Effector memory CD8-positive, alpha-beta T cell (primary cell): Measurements from ENCODE around the gene OR1F1.

Source experiments
- ATAC-seq: fragments of 150-1000 bp; cut with Tn5 transposase; replicated peaks from 2 replicates; pipeline ENCODE4 v1.10.0; 2021; ENCODE audit warnings: mild to moderate bottlenecking, moderate library complexity
- DNase-seq, 3 experiments: peaks; one replicate each; pipeline ENCODE4 v3.0.0; 2021
- H3K27ac Mint-ChIP-seq, 2 donors: one replicate each; pipeline ENCODE4 v1.8.0; 2022; ENCODE audit warnings: mild to moderate bottlenecking in 2 of 2, mixed read lengths in 2 of 2, moderate library complexity in 2 of 2
- H3K27me3 Mint-ChIP-seq, 2 donors: one replicate each; pipeline ENCODE4 v1.8.0; 2022; ENCODE audit warnings: mixed read lengths in 2 of 2
- H3K36me3 Mint-ChIP-seq: one replicate; pipeline ENCODE4 v1.8.0; 2022; ENCODE audit warnings: mild to moderate bottlenecking, moderate library complexity, mixed read lengths; ENCODE audit not compliant: insufficient read depth
- H3K4me1 Mint-ChIP-seq, 2 donors: one replicate each; pipeline ENCODE4 v1.8.0; 2022; ENCODE audit warnings: low read depth in 2 of 2, mixed read lengths in 2 of 2
- H3K4me3 Mint-ChIP-seq, 2 donors: one replicate each; pipeline ENCODE4 v1.8.0; 2022; ENCODE audit warnings: mild to moderate bottlenecking in 2 of 2, mixed read lengths in 2 of 2, moderate library complexity in 2 of 2
- H3K9me3 Mint-ChIP-seq, 2 donors: one replicate each; pipeline ENCODE4 v1.8.0; 2022; ENCODE audit warnings: mixed read lengths in 2 of 2

The OR1F1 gene

DNA sequence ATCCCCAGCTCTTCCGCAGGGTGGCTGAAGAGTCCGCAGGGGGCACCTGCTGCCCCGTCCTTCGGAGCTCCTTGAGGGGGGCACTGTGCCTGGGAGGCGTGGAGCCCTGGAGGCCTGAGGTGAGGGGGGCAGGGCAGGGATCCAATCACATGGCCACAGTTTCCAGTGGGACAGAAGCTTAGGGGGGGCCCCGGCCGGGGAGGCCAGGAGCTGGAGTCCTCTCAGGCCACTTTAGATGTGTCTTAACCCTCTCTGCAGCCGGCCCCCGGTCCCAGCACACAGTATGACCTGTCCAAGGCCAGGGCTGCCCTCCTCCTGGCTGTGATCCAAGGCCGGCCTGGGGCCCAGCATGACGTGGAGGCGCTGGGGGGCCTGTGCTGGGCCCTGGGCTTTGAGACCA lies 42.3 kb upstream of the OR1F1 start:
- Mint-ChIP-seq H3K27ac (no peak overlapping the region), H3K4me3 (no peak overlapping the region), H3K9me3 (no peaks in the 10 kb centered on the region), H3K27me3 (no peaks in the 10 kb centered on the region), H3K36me3 (peaks cover 35% of the 10 kb centered on the region), H3K4me1 (peaks cover 6 to 19% of the 10 kb centered on the region in 2 donors)
- ATAC-seq = no peak
- no peak for DNase-seq

DNA sequence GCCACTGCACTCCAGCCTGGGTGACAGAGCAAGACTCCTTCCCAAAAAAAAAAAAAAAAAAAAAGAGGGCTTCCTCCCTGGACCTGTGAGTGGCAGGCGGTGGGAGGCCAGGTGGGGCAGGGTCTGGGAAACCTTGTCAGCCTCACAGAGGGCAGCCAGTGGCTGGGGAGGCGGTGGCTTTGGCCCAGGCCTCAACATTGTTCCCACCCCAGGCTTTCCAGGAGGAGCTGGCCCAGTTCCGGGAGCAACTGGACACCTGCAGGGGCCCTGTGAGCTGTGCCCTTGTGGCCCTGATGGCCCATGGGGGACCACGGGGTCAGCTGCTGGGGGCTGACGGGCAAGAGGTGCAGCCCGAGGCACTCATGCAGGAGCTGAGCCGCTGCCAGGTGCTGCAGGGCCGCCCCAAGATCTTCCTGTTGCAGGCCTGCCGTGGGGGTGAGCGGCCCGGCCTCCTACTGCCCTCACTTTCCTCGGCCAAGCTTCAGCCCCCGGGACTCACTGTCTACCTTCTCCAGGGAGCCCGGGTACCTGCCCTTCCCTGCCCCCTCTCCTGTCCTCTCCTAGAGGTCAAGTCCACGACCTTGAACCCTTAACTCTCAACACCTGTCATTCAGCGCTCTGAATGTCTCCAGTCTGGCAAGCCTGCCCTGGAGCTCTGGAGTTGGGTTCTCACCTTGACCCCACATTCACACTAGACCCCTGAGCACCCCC lies 40.8 kb upstream of the OR1F1 start:
- ATAC-seq = no peak
- Mint-ChIP-seq H3K9me3 (no peaks in the 10 kb centered on the region), H3K27ac (peak overlapping the region; percentile 59 to 84), H3K4me1 (peaks cover 13 to 27% of the 10 kb centered on the region in 2 donors), H3K27me3 (no peaks in the 10 kb centered on the region), H3K4me3 (no peak overlapping the region), H3K36me3 (peaks cover 43% of the 10 kb centered on the region)
- no peak for DNase-seq

DNA sequence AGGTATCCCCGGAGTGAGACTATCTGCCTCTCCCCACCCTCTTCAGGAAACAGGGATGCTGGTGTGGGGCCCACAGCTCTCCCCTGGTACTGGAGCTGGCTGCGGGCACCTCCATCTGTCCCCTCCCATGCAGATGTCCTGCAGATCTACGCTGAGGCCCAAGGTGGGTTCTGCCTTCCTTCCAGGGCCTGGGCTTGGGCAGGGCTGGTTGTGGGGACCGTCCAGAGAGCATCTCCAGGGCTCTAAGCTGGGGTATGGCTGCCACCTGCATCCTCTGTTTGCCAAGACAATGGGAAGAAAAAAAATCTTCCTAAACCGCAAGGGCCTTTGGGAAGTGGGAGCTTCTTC lies 40.3 kb upstream of the OR1F1 start:
- Mint-ChIP-seq H3K9me3 (peaks cover 0 to 2% of the 10 kb centered on the region in 2 donors), H3K4me1 (peaks cover 19 to 28% of the 10 kb centered on the region in 2 donors), H3K27ac (peak overlapping the region; percentile 59 to 84), H3K36me3 (peaks cover 43% of the 10 kb centered on the region), H3K4me3 (no peak overlapping the region), H3K27me3 (no peaks in the 10 kb centered on the region)
- DNase-seq = no peak
- no peak for ATAC-seq

DNA sequence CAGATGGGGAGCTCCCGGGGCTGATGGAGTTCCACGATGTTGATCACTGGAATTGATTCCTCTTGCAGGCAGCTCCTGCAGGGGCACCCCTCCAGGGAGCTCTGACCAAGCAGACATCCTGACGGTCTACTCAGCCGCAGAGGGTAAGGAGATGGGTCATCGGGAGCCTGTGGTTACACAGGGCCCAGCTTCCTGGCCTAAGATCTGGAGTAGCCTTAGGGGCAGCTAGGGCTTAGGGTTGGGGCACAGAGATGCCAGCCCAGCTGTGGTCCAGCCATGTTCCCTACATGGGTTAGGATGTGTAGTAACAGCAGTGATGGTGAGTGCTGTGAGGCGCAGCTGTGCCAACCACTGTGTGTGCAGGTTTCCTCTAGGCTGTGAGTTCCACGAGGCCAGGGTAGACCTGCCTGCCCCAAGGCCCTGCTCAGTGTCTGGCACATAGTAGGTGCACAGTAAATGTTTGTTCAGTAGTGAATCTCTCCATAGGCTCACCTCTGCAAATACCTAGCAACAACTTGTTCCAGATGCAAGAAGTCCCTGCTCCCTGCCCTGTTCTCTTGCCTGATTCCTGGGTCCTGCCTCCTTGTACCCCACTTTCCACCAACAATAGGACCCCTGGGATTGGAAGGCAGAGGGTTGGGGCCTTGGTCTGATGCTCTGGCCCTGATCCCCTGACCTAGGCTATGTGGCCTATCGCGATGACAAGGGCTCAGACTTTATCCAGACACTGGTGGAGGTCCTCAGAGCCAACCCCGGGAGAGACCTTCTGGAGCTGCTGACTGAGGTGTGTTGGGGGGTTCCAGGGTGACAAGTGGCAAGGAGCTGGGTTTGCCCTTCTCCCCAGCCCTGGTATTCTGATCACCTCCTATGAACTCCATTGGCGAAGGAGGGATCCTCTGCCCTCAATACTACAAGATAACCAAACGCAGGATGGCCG lies 39.5 kb upstream of the OR1F1 start:
- Mint-ChIP-seq H3K36me3 (peaks cover 46% of the 10 kb centered on the region), H3K27ac (peak overlapping the region; percentile 49 to 100), H3K27me3 (no peaks in the 10 kb centered on the region), H3K4me1 (peaks cover 20 to 30% of the 10 kb centered on the region in 2 donors), H3K4me3 (peak overlapping the region; percentile 85 to 95), H3K9me3 (peaks cover 0 to 2% of the 10 kb centered on the region in 2 donors)
- no peak for DNase-seq
- ATAC-seq = no peak

DNA sequence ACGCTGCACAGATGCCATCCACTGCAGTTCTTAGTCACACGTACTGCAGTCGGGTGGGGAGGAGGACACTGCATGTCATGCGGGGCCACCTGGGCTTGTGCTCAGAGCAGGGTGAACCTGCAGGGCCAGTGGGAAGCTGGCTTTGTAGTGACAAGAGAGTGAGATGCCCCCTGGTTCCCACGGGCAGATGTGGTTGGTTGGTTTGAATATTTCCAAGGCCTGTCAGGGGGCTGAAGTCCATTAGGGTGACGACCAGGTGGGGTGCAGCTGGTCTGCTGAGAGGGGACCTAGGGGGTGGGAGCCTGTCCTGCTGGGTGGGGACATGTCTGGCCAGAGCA lies 38.8 kb upstream of the OR1F1 start:
- H3K27me3 Mint-ChIP-seq = no peaks in the 10 kb centered on the region
- ATAC-seq (no peak), DNase-seq (no peak)
- H3K36me3 Mint-ChIP-seq = peaks cover 49% of the 10 kb centered on the region
- H3K27ac Mint-ChIP-seq = peak overlapping the region; percentile 49 to 100
- H3K4me1 Mint-ChIP-seq = peaks cover 20 to 30% of the 10 kb centered on the region in 2 donors
- H3K4me3 Mint-ChIP-seq = peak overlapping the region; percentile 85 to 95
- peaks cover 2 to 3% of the 10 kb centered on the region in 2 donors for H3K9me3 Mint-ChIP-seq

DNA sequence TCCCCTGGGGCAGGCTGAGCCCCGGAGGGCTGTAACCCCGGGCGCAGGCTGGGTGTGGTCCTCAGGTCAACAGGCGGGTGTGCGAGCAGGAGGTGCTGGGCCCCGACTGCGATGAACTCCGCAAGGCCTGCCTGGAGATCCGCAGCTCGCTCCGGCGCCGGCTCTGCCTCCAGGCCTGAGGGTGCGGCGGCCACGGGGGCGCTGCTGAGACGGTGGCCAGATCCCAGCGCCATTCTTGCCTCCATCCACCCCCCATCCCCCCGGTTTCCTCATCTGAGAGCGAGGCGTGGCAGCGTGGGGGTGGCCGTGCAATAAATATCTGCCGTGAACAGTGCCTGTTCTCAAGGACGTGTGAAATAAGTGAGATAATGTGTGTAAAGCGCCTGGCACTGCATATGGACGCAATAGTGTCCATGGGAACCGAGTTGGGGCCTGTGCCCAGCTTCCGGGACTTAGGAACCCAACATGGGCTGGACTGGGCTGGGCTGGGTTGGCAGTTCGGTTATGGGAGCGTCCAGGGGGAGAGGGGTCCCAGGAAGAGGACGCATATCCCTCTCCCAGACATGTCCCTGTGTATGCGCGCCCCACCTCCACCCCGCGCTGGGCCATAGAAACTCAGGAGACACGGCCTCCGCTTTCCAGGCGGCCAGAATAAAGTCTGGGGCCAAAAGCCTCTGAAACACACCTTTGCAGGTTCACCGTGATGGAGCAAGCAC lies 38.2 kb upstream of the OR1F1 start:
- ATAC-seq = peak; percentile 9
- Mint-ChIP-seq H3K27ac (peak overlapping the region; percentile 98 to 100), H3K4me1 (peaks cover 20 to 30% of the 10 kb centered on the region in 2 donors), H3K36me3 (peaks cover 55% of the 10 kb centered on the region), H3K4me3 (peak overlapping the region; percentile 85 to 95), H3K9me3 (peaks cover 2 to 8% of the 10 kb centered on the region in 2 donors), H3K27me3 (no peaks in the 10 kb centered on the region)
- peak in 2 of 3 experiments; percentile 31 to 42 for DNase-seq

DNA sequence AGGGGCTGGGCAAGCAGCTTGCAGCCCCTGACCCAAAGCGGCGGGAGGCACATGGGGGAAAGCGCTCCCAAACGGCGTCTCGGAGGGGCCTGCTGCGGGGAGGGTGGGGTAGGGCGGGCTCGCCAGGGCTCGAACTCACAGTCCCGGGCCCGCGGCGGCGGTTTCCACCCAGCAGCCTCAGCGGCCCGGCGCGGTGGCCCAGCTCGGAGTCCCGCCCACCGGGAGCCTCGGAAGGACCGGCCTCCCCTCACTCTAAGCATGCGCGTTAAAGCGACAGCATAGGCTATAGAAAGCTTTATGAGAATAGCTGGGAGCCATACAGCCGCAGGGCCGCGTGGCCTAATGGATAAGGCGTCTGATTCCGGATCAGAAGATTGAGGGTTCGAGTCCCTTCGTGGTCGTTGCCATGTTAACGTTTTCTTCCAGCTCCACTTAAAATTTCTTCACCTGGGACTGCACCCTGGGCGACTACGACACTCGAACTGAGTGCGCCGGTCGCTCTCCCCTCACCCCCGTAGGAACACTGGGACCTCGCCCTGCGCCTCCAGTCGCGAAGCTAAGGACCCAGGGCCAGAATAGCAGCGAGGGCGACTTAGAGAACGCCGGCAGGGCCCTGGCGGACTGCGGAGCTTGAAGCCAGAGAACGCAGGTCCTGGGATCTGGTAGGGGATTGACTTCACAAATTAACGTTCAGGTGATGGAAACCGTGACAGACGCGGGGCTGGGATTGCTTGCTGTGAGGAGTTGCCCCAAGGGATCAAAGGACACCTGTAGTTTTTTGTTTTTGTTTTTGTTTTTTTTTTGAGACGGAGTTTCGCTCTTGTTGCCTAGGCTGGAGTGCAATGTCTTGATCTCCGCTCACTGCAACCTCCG lies 37.4 kb upstream of the OR1F1 start:
- peak; percentile 98 to 99 (median 99) for DNase-seq
- Mint-ChIP-seq H3K4me3 (peak overlapping the region; percentile 85 to 95), H3K27ac (peak overlapping the region; percentile 98 to 100), H3K27me3 (no peaks in the 10 kb centered on the region), H3K4me1 (peaks cover 20 to 30% of the 10 kb centered on the region in 2 donors), H3K36me3 (peaks cover 55% of the 10 kb centered on the region), H3K9me3 (peaks cover 2 to 8% of the 10 kb centered on the region in 2 donors)
- ATAC-seq = peak; percentile 82

DNA sequence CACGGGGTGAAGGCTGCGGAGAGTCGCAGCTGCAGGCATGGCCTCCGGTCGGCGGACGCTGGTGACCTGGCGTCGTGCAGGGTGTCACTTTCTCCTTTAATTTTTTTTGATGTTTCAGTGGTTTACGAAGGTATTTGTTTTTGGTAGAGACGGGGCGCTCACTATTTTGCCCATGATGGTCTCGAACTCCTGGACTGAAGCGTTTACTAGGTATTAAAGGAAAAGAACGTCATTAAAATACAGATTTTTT lies 36.1 kb upstream of the OR1F1 start:
- H3K27ac Mint-ChIP-seq = peak overlapping the region; percentile 100
- no peaks in the 10 kb centered on the region for H3K27me3 Mint-ChIP-seq
- DNase-seq = no peak
- peak overlapping the region; percentile 83 to 95 for H3K4me3 Mint-ChIP-seq
- H3K36me3 Mint-ChIP-seq = peaks cover 60% of the 10 kb centered on the region
- H3K4me1 Mint-ChIP-seq = peaks cover 20 to 30% of the 10 kb centered on the region in 2 donors
- peaks cover 2 to 8% of the 10 kb centered on the region in 2 donors for H3K9me3 Mint-ChIP-seq
- no peak for ATAC-seq

DNA sequence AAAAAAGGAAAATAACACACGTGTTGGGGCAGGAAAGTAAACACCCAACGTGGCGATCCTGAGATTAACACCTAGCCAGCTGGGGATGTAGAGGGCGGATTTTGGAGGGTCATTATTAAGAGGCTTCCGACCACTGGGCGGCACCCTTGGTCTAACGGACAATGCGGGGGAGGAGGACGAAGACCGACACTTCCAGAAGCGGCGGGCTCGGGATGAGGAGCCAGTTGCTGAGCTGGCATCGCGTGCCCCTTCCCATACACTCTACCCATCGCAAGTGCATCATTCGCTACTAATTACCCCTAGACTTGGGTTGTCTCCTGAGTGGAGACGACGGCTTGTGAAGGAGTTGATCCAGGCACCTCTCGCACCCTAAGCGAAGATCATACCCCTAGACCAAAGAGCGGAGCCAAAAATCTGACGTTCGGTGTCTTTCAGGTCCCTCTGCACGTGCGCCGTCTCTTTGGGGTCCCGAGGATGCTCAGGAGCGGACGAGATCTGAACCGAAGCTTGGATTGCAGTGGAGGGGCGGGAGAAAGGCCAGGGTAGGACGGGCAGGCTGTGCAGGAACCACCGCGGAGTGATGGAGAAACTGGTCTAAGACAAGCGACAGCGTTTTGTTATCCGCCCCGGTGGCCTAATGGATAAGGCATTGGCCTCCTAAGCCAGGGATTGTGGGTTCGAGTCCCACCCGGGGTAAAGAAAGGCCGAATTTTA lies 35.6 kb upstream of the OR1F1 start:
- peaks cover 65% of the 10 kb centered on the region for H3K36me3 Mint-ChIP-seq
- peak; percentile 23 for ATAC-seq
- H3K27me3 Mint-ChIP-seq = no peaks in the 10 kb centered on the region
- peak overlapping the region; percentile 83 to 95 for H3K4me3 Mint-ChIP-seq
- H3K9me3 Mint-ChIP-seq = peaks cover 5 to 8% of the 10 kb centered on the region in 2 donors
- peak; percentile 66 to 75 (median 67) for DNase-seq
- H3K27ac Mint-ChIP-seq = peak overlapping the region; percentile 100
- H3K4me1 Mint-ChIP-seq = peaks cover 25 to 34% of the 10 kb centered on the region in 2 donors

DNA sequence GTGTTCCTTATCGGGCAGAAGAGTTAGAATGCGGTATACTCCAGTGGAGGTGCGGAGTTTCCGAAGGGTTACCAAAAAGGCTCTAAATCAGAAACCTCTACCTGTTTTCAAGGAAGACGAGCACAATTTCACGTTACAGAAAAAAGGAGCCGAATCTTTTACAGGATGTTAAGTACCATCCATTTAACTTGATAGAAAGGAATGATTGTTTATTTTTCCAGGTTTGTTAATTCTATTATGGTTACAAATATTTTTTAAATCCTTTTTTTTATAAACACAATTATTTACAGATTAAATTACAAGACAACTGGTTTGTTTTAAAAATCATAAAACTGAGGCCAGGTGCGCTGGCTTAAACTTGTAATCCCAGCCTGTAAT lies 35.0 kb upstream of the OR1F1 start:
- peaks cover 5 to 8% of the 10 kb centered on the region in 2 donors for H3K9me3 Mint-ChIP-seq
- peak overlapping the region; percentile 100 for H3K27ac Mint-ChIP-seq
- H3K4me3 Mint-ChIP-seq = peak overlapping the region; percentile 83 to 95
- ATAC-seq = no peak
- peaks cover 30 to 39% of the 10 kb centered on the region in 2 donors for H3K4me1 Mint-ChIP-seq
- H3K36me3 Mint-ChIP-seq = peaks cover 70% of the 10 kb centered on the region
- DNase-seq = no peak
- H3K27me3 Mint-ChIP-seq = no peaks in the 10 kb centered on the region

DNA sequence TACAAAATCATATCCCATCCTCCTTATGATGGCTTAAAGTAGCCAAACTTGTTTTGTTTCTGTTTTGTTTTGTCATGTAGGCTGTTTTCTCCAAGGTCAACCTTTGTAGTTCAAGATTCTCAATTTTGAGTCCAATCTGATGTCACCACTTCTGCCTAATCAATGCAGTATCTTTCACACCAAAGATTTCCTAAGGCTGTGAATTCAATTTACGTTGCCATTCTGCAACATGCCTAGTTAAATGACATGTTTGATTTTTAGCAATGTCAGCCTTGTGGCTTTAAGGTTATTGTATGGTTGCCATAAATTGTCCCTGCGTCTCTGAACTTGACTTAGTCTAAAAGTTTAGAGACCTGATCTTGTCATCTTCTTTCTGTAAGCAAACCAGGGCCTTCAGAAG lies 32.8 kb upstream of the OR1F1 start:
- Mint-ChIP-seq H3K4me1 (peaks cover 40 to 43% of the 10 kb centered on the region in 2 donors), H3K4me3 (no peak overlapping the region), H3K36me3 (peaks cover 73% of the 10 kb centered on the region), H3K27ac (peak overlapping the region in 1 of 2 donors; percentile 78), H3K9me3 (peaks cover 8% of the 10 kb centered on the region in 2 donors), H3K27me3 (no peaks in the 10 kb centered on the region)
- no peak for DNase-seq
- no peak for ATAC-seq

DNA sequence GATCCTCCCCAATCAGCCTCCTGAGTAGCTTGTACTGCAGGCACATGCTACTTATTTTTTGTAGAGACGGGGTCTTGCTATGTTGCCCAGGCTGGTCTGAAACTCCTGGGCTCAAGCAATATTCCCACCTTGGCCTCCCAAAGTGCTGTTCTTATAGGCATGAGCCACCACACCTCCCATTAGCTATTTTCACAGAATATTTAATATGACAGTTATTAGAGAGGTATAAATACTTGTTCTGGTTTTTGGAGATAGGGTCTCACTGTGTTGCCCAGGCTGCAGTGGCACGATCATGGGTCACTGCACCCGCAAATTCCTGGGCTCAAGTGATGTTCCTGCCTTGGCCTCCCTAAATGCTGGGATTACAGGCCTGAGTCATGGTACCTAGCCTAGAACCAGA lies 32.0 kb upstream of the OR1F1 start:
- Mint-ChIP-seq H3K27ac (no peak overlapping the region), H3K36me3 (peaks cover 68% of the 10 kb centered on the region), H3K27me3 (no peaks in the 10 kb centered on the region), H3K9me3 (peaks cover 8% of the 10 kb centered on the region in 2 donors), H3K4me3 (no peak overlapping the region), H3K4me1 (peaks cover 35 to 36% of the 10 kb centered on the region in 2 donors)
- no peak for ATAC-seq
- DNase-seq = no peak
